ENCODE data around the gene MARK3. TPM values are rescaled to one million over a fixed set of nuclear protein-coding genes. Genes with fewer than 3 reads are reported as not detected.

MARK3 gene
- total RNA-seq, 1 experiment from 2014 or later: 77.7 TPM

DNA sequence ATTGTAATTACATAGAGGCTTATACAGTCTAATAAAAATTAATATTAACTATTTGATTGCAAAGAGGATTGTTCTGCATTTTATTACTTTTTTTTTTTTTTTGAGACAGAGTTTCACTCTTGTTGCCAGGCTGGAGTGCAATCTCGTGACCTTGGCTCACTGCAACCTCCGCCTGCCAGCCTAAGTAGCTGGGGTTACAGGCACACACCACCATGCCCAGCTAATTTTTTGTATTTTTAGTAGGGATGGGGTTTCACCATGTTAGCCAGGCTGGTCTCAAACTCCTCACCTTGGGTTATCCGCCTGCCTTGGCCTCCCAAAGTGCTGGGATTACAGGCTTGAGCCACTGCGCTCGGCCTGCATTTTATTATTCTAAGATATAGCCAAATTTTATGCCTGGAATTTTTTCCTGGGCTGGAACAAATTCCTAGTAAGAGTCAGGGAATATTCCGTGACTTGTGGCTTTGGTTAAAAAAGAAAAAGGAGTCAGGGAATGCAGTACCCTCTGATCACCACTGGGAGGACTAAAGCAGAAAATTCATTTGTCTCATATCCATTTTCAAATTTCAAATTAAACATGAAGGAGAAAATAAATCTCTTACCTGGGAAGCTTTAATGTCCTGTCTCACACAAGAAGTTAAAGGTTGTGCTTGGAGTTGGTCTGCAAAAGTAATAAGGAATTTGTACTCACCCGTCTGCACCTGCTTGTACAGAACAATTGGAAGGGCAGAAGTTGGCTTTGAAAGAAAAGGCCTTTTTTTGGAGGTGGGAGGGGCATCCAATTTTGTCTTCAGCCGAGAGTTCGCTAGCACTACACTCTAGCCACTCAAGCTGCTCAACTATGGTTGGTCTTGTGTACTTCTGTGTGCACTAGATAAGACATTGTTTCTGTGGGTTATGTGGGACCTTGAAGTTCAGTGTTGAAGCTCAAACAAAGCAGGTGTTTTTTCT lies 8.7 kb downstream of the MARK3 start:
- DNase-seq (ENCODE audit: low read depth): no peak

GRCh38 chr14:103395244-103395643 lies 10.0 kb downstream of the MARK3 start:
- DNase-seq (ENCODE audit: low read depth): peak; percentile 46

- DNase-seq (ENCODE audit: low read depth): no peak
These were observed 11.2 kb downstream of the MARK3 start for GRCh38 chr14:103396463-103396862.

DNA sequence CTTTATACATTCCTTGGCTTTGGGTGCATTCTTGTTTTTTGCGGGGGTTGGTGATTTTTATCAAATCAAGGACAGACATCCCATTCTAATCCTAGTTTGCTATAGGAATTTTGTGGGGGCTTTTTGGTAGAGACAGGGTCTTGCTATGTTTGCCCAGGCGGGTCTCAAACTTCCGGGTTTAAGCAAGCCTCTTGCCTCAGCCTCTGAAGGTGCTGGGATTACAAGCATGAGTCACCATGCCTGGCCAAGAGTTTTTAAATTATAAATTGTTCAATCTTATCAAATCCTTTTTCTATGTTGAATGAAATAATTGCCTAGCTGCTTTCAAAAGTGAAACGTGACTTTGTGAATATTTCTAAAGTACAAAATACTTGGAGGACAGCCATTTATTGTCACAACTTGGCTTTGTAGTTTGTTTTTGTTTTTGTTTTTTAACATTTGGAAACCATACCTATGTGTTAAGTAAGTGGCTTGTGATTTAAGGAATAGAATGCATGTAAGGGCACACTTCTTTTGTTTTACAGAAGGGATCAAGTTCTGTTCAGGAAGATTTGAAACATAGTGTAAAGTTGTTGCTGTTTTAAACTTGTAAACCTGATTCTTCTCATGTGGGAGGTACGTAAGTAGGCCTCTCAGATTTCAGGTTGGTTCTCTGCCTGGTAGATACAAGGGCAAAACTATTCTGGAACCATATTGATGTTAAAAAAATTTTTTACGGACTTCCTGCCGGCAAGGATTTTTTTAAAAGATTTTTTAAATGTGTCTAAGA lies 13.4 kb downstream of the MARK3 start:
- DNase-seq (ENCODE audit: low read depth): peak; percentile 46

DNA sequence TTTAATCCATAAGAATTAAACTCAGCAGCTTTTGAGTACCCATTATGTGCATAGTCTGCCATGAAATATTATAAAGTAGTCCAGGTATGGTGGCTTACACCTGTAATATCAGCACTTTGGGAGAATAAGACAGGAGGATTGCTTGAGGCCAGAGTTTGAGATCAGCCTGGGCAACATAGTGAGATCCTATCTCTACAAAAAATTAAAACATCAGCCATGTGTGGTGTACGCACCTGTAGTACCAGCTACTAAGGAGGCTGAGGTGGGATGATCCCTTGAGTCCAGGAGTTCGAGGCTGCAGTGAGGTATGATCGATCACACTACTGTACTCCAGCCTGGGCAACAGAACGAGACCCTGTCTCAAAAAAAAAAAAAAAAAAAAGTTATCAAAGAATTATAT lies 15.3 kb downstream of the MARK3 start:
- no peak for DNase-seq (ENCODE audit: low read depth)

DNA sequence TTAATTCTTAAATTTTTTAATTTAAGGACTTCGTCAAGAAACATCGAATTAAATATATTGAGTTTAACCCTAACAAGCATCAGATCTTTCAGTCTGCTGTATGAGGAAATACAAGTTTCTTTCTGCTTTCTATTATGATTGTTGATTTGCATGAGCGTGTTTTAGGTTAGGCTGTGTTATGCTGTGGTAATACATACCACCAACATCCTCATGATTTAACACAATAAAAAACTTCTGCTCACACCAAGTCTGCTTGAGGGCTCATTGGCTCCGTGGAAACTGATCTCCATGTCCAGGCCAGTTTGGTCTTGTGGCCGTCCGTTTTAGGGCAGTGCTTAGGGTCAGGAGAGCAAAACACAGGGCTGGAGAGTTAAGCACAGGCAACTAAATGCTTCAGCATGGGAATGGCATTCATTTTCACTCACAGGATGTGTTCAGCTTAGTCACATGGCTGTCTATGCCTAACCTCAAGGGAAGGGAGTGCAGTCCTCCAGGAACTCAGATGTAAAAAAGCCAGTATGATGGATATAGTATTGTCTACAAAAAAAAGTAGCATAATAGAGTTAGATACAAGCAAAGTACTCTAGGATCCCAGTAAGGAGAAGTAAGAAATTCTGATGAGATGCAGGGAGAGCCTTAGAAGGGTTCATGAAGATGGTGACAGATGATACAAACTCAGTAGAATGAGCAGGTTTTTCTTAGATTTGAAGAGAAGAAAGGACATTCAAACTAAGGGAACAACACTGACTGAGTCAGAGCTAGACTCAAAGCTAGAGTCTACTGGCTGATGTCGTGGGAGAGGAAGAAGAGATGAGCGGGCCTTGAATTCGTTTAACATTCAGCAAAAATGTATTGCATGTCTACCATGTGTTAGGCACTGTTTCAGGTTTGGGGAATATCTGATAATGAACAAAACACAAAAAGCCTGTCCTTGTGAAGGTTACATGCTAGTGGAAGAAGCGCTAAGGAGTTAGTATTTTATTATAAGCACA lies 16.3 kb downstream of the MARK3 start:
- DNase-seq (ENCODE audit: low read depth): peak; percentile 78

DNA sequence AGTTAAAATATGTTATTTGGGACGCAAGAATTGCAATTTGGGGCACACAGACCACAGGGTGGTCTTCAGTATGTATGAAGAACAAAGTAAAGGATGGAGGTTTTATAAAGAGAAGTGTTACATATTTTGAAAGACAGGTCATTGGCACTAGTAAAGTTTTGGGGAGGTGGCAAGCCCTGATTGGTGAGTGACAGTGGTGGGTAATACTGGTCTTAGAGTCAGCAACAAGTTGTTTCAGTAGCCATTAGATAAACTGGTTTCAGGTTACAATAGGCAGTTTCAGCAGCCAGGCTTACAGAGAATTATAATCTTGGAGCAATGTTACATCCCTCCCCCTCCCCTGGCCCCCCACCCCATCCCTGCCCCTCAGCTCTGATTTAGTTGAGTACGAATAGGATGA lies 17.5 kb downstream of the MARK3 start:
- no peak for DNase-seq (ENCODE audit: low read depth)

DNA sequence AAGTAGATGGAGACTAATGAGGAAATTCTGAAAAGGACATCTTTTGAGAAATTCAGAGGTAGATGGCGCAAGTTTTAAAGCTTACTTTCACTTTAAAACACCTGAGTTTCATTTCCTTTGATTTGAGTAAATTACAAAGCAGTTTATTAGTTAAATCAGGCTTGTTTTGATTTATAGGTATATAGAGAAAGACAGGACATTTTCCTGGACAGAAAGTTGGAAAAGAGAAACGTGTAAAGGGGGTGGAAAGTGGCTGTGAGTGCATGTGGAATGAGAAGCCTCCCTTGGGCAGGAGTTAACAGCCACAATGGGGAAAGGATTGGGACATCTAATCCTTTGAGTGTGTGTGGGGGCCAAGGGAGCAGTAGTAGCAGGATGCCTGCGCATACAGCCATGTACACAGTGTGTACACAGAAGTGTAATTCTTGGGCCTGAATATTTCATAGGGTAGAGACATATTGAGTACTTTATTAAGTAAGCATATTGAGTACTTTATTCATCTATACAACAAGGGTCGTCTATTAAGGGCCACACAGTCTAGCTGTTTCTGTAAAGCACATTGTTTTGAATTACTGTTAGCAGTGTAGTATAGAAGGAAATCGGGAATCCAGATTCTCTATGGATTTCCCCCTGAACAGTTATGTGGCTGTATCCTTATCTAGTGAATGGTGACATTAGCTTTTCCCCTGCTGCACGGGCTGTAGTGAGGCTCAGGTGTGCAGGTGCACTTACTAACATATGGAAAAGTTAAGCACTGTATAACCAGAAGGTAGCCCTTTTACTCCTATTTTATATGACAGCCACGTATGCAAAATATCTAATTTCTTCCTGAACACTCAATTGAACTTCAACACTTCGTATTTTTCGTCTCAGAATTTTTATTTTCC lies 19.1 kb downstream of the MARK3 start:
- no peak for DNase-seq (ENCODE audit: low read depth)

DNA sequence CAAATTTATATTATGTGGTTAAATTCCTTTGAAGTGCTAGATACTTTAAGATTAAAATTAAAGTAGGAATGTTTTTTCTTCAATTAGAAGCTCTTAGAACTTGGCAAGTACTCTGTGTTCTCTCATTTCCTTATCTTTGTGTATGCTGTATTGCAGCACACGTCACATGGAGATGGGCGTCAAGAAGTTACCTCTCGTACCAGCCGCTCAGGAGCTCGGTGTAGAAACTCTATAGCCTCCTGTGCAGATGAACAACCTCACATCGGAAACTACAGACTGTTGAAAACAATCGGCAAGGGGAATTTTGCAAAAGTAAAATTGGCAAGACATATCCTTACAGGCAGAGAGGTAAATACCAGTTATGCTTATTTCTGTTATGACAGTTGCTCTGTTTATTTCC lies 19.7 kb downstream of the MARK3 start:
- no peak for DNase-seq (ENCODE audit: low read depth)

DNA sequence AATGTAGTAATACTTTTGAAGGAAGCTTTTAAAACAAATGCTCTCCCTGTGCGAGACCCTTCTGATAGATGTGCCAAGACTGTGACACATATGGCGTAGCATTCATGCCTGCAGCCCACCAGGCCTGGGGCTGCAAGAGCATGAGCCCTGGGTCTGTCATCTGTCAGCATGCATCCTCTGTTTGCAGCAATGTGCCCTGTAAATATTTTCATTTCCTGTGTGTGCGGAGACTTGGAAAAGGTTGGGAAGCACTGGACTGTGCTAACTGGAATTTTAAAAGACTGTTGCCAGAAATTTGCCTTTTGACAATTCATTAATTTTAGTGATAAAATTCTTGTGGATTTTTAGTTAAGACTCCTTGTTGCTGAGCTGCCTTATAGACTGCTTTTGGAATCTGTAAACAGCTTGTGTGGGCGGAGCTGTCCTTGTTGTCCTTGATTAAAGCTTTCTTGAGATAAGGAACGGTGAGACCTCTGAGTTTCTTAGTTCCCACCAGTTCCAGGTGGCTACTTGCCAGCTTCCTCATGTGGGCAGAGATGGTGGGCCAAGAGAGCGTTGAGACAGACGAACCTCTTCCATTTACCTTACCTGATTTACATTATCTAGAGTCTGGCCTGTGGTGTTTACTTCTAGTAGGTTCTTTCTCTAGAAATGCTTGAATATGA lies 23.4 kb downstream of the MARK3 start:
- no peak for DNase-seq (ENCODE audit: low read depth)

GRCh38 chr14:103416916-103417315 lies 31.7 kb downstream of the MARK3 start:
- no peak for DNase-seq (ENCODE audit: low read depth)

DNA sequence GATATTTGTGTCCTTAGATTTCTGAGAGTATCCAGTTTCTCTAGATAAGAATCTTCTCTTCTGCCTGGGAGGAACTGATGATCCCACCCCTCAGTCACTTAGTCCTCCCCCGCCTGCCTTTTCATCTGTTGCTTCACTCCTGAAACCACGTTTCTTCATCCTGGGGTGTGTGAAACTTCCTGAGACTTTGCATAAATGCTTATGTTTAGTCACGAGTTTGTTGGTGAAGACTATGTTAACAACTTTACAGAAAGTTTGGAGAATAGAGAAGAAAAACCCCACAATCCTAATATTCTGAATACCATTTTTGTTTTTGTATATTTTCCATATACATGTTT lies 33.2 kb downstream of the MARK3 start:
- peak; percentile 35 for DNase-seq (ENCODE audit: low read depth)

GRCh38 chr14:103421556-103421955 lies 36.3 kb downstream of the MARK3 start:
- DNase-seq (ENCODE audit: low read depth): no peak

DNA sequence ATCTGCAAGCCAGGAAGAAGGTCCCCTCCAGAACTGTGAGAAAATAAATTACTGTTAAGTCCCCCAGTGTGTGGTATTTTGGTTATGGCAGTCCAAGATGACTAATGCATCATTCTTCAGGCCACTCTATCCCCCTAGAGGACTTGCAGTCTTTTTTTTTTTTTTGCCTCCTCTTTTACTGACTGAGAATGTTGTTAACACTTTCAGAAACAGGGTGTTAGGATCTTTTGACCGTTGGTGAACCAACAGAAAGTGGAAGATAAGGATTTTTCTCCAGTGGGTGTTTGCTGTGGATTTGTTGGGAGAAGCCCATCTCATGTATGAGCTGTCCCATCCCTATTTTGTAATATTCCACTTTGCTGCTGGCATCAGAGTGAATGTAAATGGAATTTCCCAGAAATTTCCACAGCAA lies 37.8 kb downstream of the MARK3 start:
- DNase-seq (ENCODE audit: low read depth): peak; percentile 84

- DNase-seq (ENCODE audit: low read depth): peak; percentile 94
These were observed 42.5 kb downstream of the MARK3 start for GRCh38 chr14:103427485-103428443.

- DNase-seq (ENCODE audit: low read depth): no peak
These were observed 43.7 kb downstream of the MARK3 start for GRCh38 chr14:103428723-103429556.

DNA sequence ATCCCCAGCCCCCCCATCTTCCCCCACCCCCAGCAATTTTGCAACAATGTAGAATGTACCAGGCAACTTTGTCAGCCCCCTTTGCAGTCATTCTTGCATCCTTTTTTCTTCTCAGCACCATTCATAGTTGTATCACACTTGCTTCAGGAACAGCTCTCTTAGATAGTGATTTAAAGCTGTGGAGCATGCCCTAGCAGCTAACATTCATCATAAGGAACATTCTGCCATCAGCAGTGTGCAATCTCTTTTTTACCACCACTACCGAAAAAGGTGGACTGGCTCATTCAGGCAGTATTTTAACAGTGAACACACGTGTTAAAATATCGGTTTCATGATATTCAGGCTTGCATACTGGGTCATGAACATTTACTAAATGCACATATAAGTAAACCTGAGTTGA lies 45.1 kb downstream of the MARK3 start:
- DNase-seq (ENCODE audit: low read depth): no peak

DNA sequence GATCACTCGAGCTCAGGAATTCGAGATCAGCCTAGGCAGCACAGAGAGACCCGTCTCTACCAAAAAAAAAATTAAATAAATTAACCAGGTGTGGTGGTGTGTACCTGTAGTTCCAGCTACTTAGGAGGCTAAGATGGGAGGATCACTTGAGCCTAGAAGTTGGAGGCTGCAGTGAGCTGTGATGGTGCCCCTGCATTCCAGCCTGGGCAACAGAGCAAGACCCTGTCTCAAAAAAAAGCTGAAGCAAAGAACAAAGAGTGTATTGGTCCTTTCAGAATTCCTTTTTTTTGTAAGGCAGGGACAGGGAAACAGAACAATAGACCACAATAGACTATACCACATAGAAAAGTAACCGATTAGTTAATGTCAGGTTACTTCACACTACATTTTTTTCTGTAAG lies 47.4 kb downstream of the MARK3 start:
- DNase-seq (ENCODE audit: low read depth): no peak

Measured in HT1080 (cell line).